Activated CD8-positive, alpha-beta T cell treated with anti-CD3 and anti-CD28 coated beads for 36 hours (primary cell): ENCODE data around the gene DISP2. TPM values are rescaled to one million over a fixed set of nuclear protein-coding genes. Genes with fewer than 3 reads are reported as not detected.

Experiments
- ATAC-seq: fragments of 200-7000 bp; cut with Tn5 transposase; one replicate; pipeline ENCODE4 v1.10.0; 2021; ENCODE audit warnings: mild to moderate bottlenecking, moderate library complexity
- CTCF ChIA-PET: fragments of 350-600 bp; sonication (Branson Sonifier 250); formaldehyde crosslinking; loops from one replicate; lab custom pipeline; 2021; ENCODE audit warnings: antibody characterized with exemption; lab: Charles Lee
- POLR2A ChIA-PET: fragments of 350-600 bp; sonication (Branson Sonifier 250); formaldehyde crosslinking; loops from one replicate; lab custom pipeline; 2021; ENCODE audit warnings: antibody characterized with exemption; lab: Charles Lee
- DNase-seq: peaks from one replicate; pipeline ENCODE4 v3.0.0-alpha.2; 2020
- H3K27ac Mint-ChIP-seq: one replicate; pipeline ENCODE4 v1.8.0; 2021; ENCODE audit warnings: mild to moderate bottlenecking, mixed read lengths
- H3K27me3 Mint-ChIP-seq: one replicate; pipeline ENCODE4 v1.8.0; 2021; ENCODE audit warnings: mixed read lengths
- H3K36me3 Mint-ChIP-seq: one replicate; pipeline ENCODE4 v1.8.0; 2021; ENCODE audit warnings: low read depth, mixed read lengths
- H3K4me1 Mint-ChIP-seq: one replicate; pipeline ENCODE4 v1.8.0; 2021; ENCODE audit warnings: low read depth, mixed read lengths
- H3K4me3 Mint-ChIP-seq: one replicate; pipeline ENCODE4 v1.8.0; 2021; ENCODE audit warnings: mild to moderate bottlenecking, moderate library complexity, mixed read lengths
- H3K9me3 Mint-ChIP-seq: one replicate; pipeline ENCODE4 v1.8.0; 2021; ENCODE audit warnings: mixed read lengths
- CTCF ChIP-seq: fragments of 200-600 bp; IDR thresholded peaks from one replicate; pipeline ENCODE4 v1.8.0; 2022; ENCODE audit warnings: antibody characterized with exemption, mild to moderate bottlenecking
- intact Hi-C: fragments of 100-400 bp; cut with micrococcal nuclease; formaldehyde crosslinking; loops from one replicate; pipeline ENCODE4 v1.10.0; 2022
- total RNA-seq, 2 experiments: library from RNA; stranded (reverse); gene quantifications; one replicate each; pipeline ENCODE4 v1.2.3, GENCODE V29; 2021

DISP2 gene
- under 1 TPM; 0.09 to 0.20 TPM for total RNA-seq

GRCh38 chr15:40357723-40358470, at the start of gene DISP2:
Gene DISP2 (plus strand): TSS chr15:40358219. CDS start chr15:40358322, 103 bp downstream.
- intact Hi-C loops, result no loop called here
- POLR2A ChIA-PET, result interaction anchor here (0.9 to 1.5 kb wide), 5 partner anchors 9 to 60 kb away, joined by 3 to 5 read pairs (median 4); partner anchors contain the start of gene IVD
- DNase-seq, result peak; percentile 87
- Mint-ChIP-seq H3K9me3 (no peaks in the 10 kb centered on the region), H3K4me1 (peaks cover 7% of the 10 kb centered on the region), H3K27ac (no peak within 1 kb of the TSS), H3K27me3 (no peaks in the 10 kb centered on the region), H3K4me3 (peak within 1 kb of the TSS; percentile 71), H3K36me3 (no peaks in the 10 kb centered on the region)
- ATAC-seq, result peak; percentile 94
- no peak for TF ChIP-seq CTCF
- CTCF ChIA-PET, result interaction anchor here (0.6 to 7.7 kb wide), 7 partner anchors 11 to 83 kb away, joined by 3 to 71 read pairs (median 11); no protein-coding TSS in a partner anchor

- TF ChIP-seq CTCF, result no peak
- ATAC-seq, result no peak
- DNase-seq, result no peak
- Mint-ChIP-seq H3K27ac (peak overlapping the region; percentile 97), H3K9me3 (no peaks in the 10 kb centered on the region), H3K4me3 (peak overlapping the region; percentile 95), H3K4me1 (peaks cover 44% of the 10 kb centered on the region), H3K36me3 (no peaks in the 10 kb centered on the region), H3K27me3 (no peaks in the 10 kb centered on the region)
- intact Hi-C loops, result no loop called here
- ChIA-PET CTCF (interaction anchor here (0.6 to 23.8 kb wide), 37 partner anchors 8 to 268 kb away, joined by 3 to 595 read pairs (median 4); partner anchors contain the start of genes ANKRD63, BAHD1, CCDC9B and INAFM2), POLR2A (interaction anchor here (0.9 to 4.1 kb wide), 9 partner anchors 8 to 32 kb away, joined by 4 to 37 read pairs (median 8); partner anchors contain the start of genes ANKRD63 and INAFM2)
Observed at GRCh38 chr15:40309344-40309862, 48.6 kb upstream of the DISP2 start.

- Mint-ChIP-seq H3K27ac (peak overlapping the region; percentile 97), H3K9me3 (no peaks in the 10 kb centered on the region), H3K4me3 (peak overlapping the region; percentile 95), H3K36me3 (no peaks in the 10 kb centered on the region), H3K4me1 (peaks cover 40% of the 10 kb centered on the region), H3K27me3 (no peaks in the 10 kb centered on the region)
- ChIA-PET POLR2A (interaction anchor here (1.3 to 4.1 kb wide), 4 partner anchors 13 to 33 kb away, joined by 4 to 37 read pairs (median 17); partner anchors contain the start of genes ANKRD63 and INAFM2), CTCF (interaction anchor here (0.6 to 23.8 kb wide), 37 partner anchors 9 to 269 kb away, joined by 3 to 595 read pairs (median 4); partner anchors contain the start of genes ANKRD63, BAHD1, CCDC9B and INAFM2)
- peak; percentile 80 for DNase-seq
- intact Hi-C loops, result loop anchor here (1.0 kb wide), 1 partner anchor 31 kb away; no protein-coding TSS in a partner anchor
- ATAC-seq, result peak; percentile 37
- peak; percentile 93 for TF ChIP-seq CTCF
Observed at GRCh38 chr15:40310001-40310959, 47.7 kb upstream of the DISP2 start.

GRCh38 chr15:40310993-40311392, 47.0 kb upstream of the DISP2 start:
- intact Hi-C loops, result loop anchor here (1.0 kb wide), 1 partner anchor 32 kb away; no protein-coding TSS in a partner anchor
- TF ChIP-seq CTCF, result no peak
- DNase-seq, result no peak
- H3K4me3 Mint-ChIP-seq, result no peak overlapping the region
- H3K36me3 Mint-ChIP-seq, result no peaks in the 10 kb centered on the region
- no peak overlapping the region for H3K27ac Mint-ChIP-seq
- no peak for ATAC-seq
- H3K27me3 Mint-ChIP-seq, result no peaks in the 10 kb centered on the region
- no peaks in the 10 kb centered on the region for H3K9me3 Mint-ChIP-seq
- POLR2A ChIA-PET, result interaction anchor here (3.9 kb wide), 1 partner anchor 33 kb away, joined by 22 read pairs; no protein-coding TSS in a partner anchor
- H3K4me1 Mint-ChIP-seq, result peaks cover 37% of the 10 kb centered on the region
- CTCF ChIA-PET, result interaction anchor here (0.7 to 23.8 kb wide), 16 partner anchors 10 to 271 kb away, joined by 3 to 595 read pairs (median 8); partner anchors contain the start of genes ANKRD63, CCDC9B and INAFM2
